ENCODE measurements around the gene MBNL1. TPM values are rescaled to one million over a fixed set of nuclear protein-coding genes. Genes with fewer than 3 reads are reported as not detected.

Gene MBNL1
- polyA plus RNA-seq, 1 donor from 2014 or later: 12.7 TPM

DNA sequence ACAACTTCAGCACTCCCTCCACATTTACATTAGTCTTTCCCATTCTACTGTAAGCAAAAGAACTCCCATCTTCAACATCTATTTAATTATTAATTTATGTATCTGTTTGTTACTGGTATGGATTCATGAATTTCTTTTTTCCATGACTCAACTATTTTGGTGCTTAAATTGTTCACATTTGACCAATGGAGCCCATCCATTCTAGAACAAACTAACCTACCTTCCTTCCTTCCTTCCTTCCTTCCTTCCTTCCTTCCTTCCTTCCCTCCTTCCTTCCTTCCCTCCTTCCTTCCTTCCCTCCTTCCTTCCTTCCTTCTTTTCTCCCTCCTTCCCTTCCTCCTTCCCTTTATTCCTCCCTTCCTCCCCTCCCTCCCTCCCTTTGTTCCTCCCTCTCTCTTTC lies 16.8 kb upstream of the MBNL1 start:
- H3F3A ChIP-seq (ENCODE audit: insufficient read depth, low read length, poor library complexity, severe bottlenecking): no peaks in the 10 kb centered on the region
- no peak overlapping the region for H2AFZ ChIP-seq (ENCODE audit: low read depth, low read length)
- no peaks in the 10 kb centered on the region for H3K27me3 ChIP-seq (ENCODE audit: insufficient read depth, low read depth, low read length)

GRCh38 chr3:152252755-152253154 lies 16.0 kb upstream of the MBNL1 start:
- Histone ChIP-seq H3K9me2 (ENCODE audit: insufficient read depth, low read length) (no peaks in the 10 kb centered on the region), H3K27me3 (ENCODE audit: insufficient read depth, low read depth, low read length) (no peaks in the 10 kb centered on the region), H3K9ac (ENCODE audit: low read length) (no peak overlapping the region), H3K4me3 (ENCODE audit: low read length) (no peak overlapping the region), H3K79me2 (replicated peaks; ENCODE audit: insufficient read depth, low read length) (no peaks in the 10 kb centered on the region), H4K20me1 (ENCODE audit: insufficient read depth) (no peaks in the 10 kb centered on the region), H3K9me3 (ENCODE audit: low read length) (no peaks in the 10 kb centered on the region), H3K36me3 (ENCODE audit: insufficient read depth, low read length) (no peaks in the 10 kb centered on the region), H2AFZ (ENCODE audit: low read depth, low read length) (no peak overlapping the region), H3K27ac (ENCODE audit: low read length) (no peak overlapping the region), H3K4me2 (ENCODE audit: low read length) (no peak overlapping the region), H3F3A (ENCODE audit: insufficient read depth, low read length, poor library complexity, severe bottlenecking) (no peaks in the 10 kb centered on the region)
- TF ChIP-seq TAF1 (IDR thresholded peaks at IDR 0.05; ENCODE audit: low read depth): no peak
- TF ChIP-seq EP300 (conservative IDR thresholded peaks at IDR 0.05; ENCODE audit: poor library complexity, severe bottlenecking): no peak
- TF ChIP-seq POLR2AphosphoS5 (IDR thresholded peaks at IDR 0.05): no peak
- no peak for TF ChIP-seq SMC3 (conservative IDR thresholded peaks at IDR 0.05; ENCODE audit: poor library complexity)
- TF ChIP-seq EZH2 (IDR thresholded peaks at IDR 0.05; ENCODE audit: borderline replicate concordance, insufficient read depth, low read length, poor library complexity, severe bottlenecking): no peak
- TF ChIP-seq MXI1 (conservative IDR thresholded peaks at IDR 0.05; ENCODE audit: poor library complexity, severe bottlenecking): no peak
- no peak for TF ChIP-seq CTCF (IDR thresholded peaks at IDR 0.05; ENCODE audit: poor library complexity, severe bottlenecking)
- TF ChIP-seq, protein P1, sequence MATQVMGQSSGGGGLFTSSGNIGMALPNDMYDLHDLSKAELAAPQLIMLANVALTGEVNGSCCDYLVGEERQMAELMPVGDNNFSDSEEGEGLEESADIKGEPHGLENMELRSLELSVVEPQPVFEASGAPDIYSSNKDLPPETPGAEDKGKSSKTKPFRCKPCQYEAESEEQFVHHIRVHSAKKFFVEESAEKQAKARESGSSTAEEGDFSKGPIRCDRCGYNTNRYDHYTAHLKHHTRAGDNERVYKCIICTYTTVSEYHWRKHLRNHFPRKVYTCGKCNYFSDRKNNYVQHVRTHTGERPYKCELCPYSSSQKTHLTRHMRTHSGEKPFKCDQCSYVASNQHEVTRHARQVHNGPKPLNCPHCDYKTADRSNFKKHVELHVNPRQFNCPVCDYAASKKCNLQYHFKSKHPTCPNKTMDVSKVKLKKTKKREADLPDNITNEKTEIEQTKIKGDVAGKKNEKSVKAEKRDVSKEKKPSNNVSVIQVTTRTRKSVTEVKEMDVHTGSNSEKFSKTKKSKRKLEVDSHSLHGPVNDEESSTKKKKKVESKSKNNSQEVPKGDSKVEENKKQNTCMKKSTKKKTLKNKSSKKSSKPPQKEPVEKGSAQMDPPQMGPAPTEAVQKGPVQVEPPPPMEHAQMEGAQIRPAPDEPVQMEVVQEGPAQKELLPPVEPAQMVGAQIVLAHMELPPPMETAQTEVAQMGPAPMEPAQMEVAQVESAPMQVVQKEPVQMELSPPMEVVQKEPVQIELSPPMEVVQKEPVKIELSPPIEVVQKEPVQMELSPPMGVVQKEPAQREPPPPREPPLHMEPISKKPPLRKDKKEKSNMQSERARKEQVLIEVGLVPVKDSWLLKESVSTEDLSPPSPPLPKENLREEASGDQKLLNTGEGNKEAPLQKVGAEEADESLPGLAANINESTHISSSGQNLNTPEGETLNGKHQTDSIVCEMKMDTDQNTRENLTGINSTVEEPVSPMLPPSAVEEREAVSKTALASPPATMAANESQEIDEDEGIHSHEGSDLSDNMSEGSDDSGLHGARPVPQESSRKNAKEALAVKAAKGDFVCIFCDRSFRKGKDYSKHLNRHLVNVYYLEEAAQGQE (IDR thresholded peaks at IDR 0.05; ENCODE audit: borderline replicate concordance): no peak
- no peak for TF ChIP-seq RAD21 (conservative IDR thresholded peaks at IDR 0.05)

More for the DNA sequence above, 16.8 kb upstream of the MBNL1 start:
- Histone ChIP-seq H3K9me3 (ENCODE audit: low read length) (no peaks in the 10 kb centered on the region), H3K79me2 (replicated peaks; ENCODE audit: insufficient read depth, low read length) (no peaks in the 10 kb centered on the region), H4K20me1 (ENCODE audit: insufficient read depth) (no peaks in the 10 kb centered on the region), H3K9ac (ENCODE audit: low read length) (no peak overlapping the region), H3K4me3 (ENCODE audit: low read length) (no peak overlapping the region), H3K36me3 (ENCODE audit: insufficient read depth, low read length) (no peaks in the 10 kb centered on the region), H3K4me2 (ENCODE audit: low read length) (no peak overlapping the region), H3K27ac (ENCODE audit: low read length) (no peak overlapping the region), H3K9me2 (ENCODE audit: insufficient read depth, low read length) (no peaks in the 10 kb centered on the region)
- no peak for TF ChIP-seq MXI1 (conservative IDR thresholded peaks at IDR 0.05; ENCODE audit: poor library complexity, severe bottlenecking)
- no peak for TF ChIP-seq TAF1 (IDR thresholded peaks at IDR 0.05; ENCODE audit: low read depth)
- TF ChIP-seq EP300 (conservative IDR thresholded peaks at IDR 0.05; ENCODE audit: poor library complexity, severe bottlenecking): no peak
- no peak for TF ChIP-seq RAD21 (conservative IDR thresholded peaks at IDR 0.05)
- TF ChIP-seq SMC3 (conservative IDR thresholded peaks at IDR 0.05; ENCODE audit: poor library complexity): no peak
- TF ChIP-seq, protein P1 (IDR thresholded peaks at IDR 0.05; ENCODE audit: borderline replicate concordance): no peak
- TF ChIP-seq EZH2 (IDR thresholded peaks at IDR 0.05; ENCODE audit: borderline replicate concordance, insufficient read depth, low read length, poor library complexity, severe bottlenecking): no peak
- TF ChIP-seq POLR2AphosphoS5 (IDR thresholded peaks at IDR 0.05): no peak

Data from neural cell (in vitro differentiated cells).